ENCODE results near the gene FBL.

Gene FBL

GRCh38 chr19:39841041-39841440 is 5.1 kb downstream of the FBL start:
- DNase-seq: no peak

- DNase-seq: no peak
Measured at GRCh38 chr19:39840492-39840891, 5.7 kb downstream of the FBL start.

- DNase-seq: no peak
Measured at GRCh38 chr19:39839678-39840327, 6.4 kb downstream of the FBL start.

DNA sequence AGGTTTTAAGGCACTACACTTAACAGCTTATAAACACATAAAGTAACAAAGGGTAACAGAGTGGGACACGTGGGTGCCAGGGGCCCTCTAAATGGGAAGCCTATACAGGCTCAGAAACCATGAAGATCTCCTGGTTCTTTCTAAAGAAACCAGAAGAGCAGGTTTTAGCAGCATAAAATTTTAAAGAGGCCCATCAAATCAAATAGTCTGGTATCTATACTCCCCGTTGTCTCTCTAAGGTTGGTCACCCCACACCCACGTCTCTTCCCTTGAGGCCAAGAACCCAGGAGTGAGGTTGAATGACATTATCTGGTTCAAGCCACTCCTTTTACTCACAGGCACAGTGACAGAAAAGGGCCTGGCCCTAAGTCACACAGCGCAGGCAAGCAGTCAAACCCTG is 7.6 kb downstream of the FBL start:
- DNase-seq: no peak

- no peak for DNase-seq
Measured at GRCh38 chr19:39837978-39838377, 8.2 kb downstream of the FBL start.

GRCh38 chr19:39834287-39834841 is 11.8 kb downstream of the FBL start:
- no peak for DNase-seq

- peak; percentile 98 for DNase-seq
Measured at GRCh38 chr19:39833464-39834286, 12.5 kb downstream of the FBL start, which contains the start of gene DYRK1B. TSS of gene DYRK1B (minus strand) at chr19:39834162. CDS start at chr19:39831867, 2,295 bp downstream.

DNA sequence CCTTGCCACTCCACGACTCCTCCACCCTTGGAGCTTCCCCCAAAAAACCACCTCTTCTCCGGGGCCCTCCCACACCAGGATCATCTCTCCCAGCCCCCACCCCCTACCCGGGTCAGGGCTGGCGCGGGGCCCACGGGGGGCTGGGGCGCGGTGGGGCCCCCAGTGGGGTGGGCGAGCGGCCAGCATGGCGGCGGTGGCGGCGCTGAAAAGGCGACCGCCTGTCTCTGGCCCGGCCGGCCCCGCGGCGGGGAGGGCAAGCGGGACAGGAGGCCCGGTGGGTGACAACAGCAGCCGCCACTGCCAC is 13.1 kb downstream of the FBL start:
- DNase-seq: no peak

DNA sequence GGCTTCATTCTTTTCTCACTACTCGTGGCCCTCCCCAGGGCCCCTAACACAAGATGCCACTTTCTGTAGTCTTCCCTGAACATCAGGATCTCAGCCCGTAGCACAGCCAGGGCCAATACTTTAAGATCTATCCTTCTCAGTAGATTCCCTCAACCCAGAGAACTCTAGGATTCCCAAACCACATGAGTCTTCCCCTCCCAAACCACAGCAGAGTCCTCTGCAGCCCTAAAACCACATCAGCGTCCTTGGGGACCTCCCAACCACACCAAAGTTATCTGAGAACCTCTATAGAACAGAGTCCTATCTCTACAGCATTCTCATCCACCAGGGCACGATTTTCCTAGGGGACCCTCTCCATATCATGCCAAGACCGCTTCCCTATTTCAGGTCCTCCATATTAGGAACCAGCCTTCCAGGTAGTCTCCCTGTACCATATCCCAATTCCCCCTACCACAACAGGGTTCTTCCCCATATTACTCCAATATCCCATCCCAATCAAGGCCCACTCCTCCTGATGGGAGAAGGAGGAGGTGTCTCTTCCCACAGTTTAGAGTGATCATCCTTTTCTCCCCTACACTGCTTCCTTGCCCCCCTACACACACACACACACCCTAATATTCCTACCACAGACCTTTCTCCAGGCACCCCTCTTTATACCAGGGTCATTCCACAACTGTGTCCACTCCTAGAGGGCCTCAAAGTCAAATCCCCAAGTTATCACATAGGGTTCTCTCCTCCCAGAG is 13.7 kb downstream of the FBL start:
- peak; percentile 15 for DNase-seq

DNA sequence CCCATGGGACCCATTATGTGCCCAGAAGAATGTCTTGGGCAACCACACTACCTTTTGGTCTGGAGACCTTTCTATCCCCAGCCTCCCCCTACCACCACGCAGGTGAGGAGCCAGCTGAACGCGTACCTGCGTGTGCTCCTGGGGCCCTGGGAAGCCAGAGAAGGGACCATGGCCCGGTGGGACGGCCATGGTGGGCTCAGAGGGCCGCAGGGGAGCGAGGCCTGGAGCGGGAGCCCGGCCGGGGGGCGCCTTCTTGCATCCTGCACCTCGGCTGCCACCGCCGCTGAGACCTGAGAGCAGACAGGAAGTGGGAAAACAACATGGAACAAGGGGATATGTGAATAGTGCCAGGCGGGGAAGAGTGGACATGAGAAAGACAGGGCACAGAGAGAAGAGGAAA is 14.5 kb downstream of the FBL start:
- no peak for DNase-seq

DNA sequence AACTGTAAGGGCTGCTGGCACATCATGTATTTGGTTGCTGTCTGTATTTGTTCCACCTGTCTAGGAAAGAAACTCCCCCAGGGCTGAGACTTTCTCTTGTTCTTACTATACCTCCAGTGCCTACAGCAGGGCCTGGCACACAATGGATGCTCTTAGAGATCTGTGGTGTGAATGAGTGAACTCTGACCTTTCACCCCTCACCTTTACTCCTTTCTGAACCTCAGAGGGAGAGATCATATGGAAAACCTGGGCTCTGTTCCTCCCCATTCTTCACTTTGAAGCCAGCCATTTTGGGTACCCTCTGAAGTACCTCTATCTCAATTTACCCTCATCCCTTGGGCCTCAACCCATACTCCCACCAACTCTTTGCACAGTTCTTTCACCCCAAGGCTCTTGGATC is 15.3 kb downstream of the FBL start:
- no peak for DNase-seq

DNA sequence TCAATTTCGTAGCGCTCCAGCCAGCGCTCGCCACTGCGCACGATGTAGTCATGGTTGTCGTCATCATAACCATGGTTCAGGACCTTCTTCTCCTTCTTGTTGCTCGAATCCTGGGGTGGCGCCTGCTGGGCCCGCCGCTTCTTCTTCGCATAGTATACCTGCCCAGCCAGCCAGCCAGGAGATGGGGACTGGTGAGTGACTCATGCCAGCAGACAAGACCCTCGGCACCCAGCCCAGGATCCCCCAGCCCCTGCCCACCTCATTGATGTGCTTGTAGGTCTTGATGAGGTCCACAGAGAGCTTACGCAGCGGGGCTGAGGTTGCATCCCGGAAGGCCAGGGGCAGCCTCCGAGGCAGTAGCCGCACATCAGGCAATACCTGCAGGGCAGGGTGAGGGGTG is 15.8 kb downstream of the FBL start:
- DNase-seq: no peak

DNA sequence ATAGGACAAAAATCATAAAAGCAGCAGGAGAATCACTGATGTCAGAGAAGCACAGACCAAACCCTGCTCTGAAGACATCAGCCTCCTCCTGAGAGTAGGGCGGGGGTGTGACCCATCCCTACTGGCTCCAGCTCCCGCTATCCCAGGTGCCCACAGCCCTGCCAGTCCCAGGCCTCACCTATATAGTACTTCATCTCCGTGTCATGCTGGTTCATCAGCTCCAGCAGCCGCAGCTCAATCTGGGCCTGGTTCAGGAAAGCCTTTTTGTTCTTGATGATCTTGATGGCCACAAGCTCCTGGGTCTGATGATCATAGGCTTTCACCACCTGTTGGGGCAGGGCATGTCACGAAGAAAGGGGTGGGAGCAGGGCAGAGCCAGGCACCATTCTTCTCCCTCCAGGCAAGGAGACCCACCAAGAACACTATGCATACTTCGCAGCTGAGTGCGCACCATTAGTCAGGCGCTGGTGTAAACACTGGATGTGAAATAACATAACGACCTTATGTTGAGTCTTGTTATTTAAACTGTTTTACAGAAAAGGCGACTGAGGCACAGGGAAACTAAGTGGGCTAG is 16.4 kb downstream of the FBL start:
- no peak for DNase-seq

DNA sequence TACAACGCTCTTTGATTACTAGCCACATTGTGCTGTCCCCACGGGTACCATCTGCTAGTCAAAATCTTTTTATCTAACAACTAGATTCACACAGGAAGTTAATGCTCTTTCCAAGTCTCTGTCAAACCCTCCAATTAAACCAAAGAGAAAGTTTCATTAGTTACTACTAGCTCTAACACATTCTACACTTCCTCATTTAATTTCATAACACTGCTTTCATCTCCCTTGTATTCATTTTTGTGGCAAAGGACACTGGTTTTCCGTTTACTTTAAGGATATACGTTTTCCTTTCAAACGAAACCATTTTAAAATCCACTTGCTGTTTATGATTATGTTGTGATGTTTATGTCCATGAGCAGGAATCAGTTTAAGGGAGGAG is 17.5 kb downstream of the FBL start:
- DNase-seq: no peak

GRCh38 chr19:39828015-39828653 is 18.0 kb downstream of the FBL start:
- DNase-seq: peak; percentile 27

GRCh38 chr19:39827216-39827615 is 19.0 kb downstream of the FBL start:
- no peak for DNase-seq

DNA sequence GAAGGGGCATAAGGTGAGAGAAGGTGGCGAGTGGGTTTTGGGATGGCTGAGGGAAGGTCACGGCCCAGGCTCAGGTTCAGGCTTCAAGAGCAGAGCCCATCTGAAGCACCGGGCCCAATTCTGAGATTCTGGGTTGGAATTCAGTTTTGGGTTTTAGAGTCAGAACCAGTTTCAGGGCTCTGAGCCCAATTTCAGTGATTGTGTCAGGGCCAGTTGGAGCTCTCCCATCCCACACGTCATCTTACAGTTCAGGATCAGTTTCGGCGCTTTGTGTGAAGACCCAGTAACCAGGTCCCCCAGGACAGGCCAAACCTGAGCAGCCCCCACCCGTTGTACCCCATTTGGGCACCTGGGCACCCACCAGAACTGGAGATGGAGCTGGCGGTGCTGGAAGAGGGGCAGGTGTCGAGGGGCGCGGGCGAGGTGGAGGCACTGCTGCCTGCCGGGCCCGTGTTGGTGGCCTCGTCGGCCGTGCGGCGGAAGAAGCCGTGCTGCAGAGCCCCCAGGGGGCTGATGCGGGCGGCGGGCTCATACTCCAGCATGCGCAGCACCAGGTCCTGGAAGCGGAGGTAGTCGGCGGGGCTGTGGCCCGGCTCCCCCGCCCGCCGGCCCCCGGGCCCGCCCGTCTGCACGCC is 19.8 kb downstream of the FBL start:
- no peak for DNase-seq

DNA sequence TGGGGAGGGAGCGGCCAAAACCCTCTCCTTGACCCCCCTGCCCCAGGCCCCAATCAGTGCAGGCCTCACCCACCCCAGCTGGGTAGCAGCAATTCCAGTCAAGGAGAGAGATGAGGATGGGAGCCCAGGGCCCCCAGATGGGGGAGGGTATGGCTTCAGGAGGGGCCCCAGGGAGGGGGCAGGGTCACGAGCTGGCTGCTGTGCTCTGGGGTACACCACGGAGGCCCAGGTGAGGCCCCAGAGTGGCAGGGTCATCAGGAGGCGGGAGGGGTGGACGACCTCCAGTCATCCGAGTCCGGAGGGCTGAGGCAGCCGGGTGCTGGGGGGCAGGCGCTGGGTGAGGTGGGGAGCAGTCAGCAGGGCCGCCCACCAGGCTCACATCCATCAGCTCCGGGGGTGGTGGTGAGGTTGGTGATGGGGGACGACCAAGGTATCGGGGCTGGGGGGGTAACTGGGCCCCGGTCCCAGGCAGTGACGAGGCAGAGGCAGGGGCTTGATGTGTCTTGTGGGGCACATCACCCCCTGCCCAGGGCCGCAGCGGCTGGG is 20.6 kb downstream of the FBL start:
- no peak for DNase-seq

- no peak for DNase-seq
Measured at GRCh38 chr19:39825093-39825463, 21.1 kb downstream of the FBL start.

GRCh38 chr19:39824143-39825092 is 21.8 kb downstream of the FBL start:
- peak; percentile 92 for DNase-seq

DNA sequence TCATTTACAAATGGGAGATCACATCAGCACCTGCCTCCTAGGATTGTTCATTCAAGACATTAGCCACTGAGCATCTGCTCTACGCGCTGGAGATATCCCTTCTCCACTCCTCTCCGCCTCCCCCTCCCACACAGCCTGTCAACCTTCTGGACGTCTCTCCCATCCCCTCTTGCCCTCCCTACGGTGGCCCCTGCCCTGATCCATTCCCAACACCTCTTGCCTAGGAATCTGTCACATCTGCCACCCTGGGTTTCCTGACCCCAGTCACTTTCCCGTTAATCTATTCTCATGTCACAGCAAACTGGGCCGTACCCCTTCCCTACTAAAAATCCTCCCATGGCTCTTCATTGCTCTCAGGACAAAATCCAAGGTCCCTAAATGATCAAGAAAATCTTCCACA is 22.5 kb downstream of the FBL start:
- no peak for DNase-seq
